ENCODE results near the gene USH1G. TPM values are rescaled to one million over a fixed set of nuclear protein-coding genes. Genes with fewer than 3 reads are reported as not detected.

The USH1G gene
- total RNA-seq, 1 experiment from 2014 or later = not detected

DNA sequence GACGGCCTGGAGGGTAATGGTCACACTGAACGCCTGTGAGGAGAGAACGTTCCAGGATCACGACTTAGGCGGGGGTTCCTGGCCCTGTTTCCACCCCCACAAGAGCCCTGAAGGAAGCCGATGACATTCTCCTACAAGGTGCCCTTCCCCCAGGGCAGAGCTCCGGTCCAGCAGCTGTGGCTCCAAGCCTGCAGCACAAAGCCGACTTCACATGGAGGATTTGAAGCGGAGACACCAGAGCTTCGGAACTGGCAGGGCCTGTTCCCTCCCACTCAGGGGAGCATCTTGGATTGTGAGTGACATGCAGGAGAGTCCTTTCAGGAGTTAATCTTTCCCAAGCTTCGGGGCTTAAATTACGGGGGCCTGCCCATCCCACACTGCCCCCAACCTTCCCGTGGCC lies 34.6 kb downstream of the USH1G start:
- in situ Hi-C loops (cut with HindIII; ENCODE audit: low pct_unique_long_range_greater_than_20kb, low sequenced_read_pairs) = no loop called here

DNA sequence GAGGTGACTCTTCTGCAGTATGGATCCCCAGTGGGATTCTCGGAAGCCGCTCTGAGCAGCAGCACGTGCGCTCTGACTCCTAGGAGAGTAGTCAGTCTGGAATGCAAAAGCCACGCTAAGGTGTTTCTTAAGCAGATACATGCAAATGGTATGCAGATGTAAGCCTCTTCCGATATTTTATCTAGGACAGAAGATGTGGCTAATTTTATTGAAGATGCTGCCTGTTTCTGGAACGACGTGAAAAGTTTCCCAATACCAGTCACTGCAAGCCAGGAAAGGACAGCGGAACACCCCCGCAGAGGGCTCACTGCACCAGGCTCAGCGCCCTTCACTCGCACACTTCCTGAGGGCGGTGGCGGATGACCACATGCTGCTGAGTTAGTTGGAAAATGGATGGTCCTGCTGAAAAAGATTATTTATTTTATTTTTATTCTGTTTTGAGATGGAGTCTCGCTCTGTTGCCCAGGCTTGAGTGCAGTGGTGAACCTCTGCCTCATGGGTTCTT lies 39.8 kb downstream of the USH1G start:
- DNase-seq (ENCODE audit: low read depth) = no peak
- in situ Hi-C loops (cut with HindIII; ENCODE audit: low pct_unique_long_range_greater_than_20kb, low sequenced_read_pairs) = no loop called here

More for the DNA sequence above, 34.6 kb downstream of the USH1G start:
- no peak for DNase-seq (ENCODE audit: low read depth)

DNA sequence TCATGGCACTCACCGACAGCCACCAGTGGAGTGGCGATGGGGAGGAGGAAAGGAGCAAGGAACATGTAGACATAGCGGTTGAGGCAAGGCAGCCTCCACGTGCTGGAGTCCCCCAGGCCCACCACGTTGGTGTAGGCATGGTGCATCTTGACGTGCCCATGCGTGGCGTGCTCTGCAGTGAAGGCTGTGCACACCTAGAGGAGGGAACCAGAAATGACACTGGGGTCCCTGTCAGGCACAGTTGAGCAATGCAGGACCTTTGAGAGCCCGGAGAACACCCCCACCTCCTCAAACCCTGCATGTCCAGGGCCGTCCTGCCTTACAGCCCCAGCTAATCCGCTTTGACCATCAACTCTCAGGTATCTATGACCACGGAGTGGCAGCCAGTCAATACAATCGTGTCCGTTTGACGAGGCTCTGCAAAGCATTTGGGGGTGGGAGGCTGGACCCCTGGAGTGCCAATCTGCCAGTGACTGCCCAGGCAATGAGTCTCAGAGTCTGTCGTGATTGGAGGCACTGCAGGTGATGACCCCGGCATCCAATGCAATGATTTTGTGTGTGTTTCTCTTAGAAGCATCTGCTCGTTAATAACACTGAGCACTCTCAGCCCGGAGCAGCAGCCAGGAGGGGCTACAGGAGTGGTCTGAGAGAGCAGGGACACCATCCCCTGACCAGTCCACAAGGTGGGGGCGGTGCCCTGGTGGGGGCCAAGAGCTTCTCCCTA lies 40.4 kb downstream of the USH1G start:
- no peak for DNase-seq (ENCODE audit: low read depth)

DNA sequence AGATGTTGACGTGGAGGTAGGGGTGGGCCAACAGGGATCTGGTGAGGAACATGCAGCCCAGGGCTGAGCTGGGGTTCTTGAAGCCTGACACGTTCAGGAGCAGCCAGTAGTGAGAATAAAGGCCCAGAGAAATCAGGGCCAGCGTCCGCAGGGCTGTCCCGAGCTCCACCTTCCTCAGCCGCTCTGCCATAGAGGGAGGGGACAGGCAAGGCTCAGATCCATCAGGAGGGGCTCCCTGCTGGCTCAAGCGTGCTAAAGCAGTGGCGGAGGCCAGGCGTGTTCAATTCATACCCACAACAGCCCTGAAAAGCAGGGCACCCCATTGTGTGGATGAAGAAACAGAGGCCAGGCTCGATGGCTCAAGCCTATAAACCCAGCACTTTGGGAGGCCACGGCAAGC lies 42.0 kb downstream of the USH1G start:
- in situ Hi-C loops (cut with HindIII; ENCODE audit: low pct_unique_long_range_greater_than_20kb, low sequenced_read_pairs) = no loop called here
- no peak for DNase-seq (ENCODE audit: low read depth)

More for the DNA sequence above, 40.4 kb downstream of the USH1G start:
- in situ Hi-C loops (cut with HindIII; ENCODE audit: low pct_unique_long_range_greater_than_20kb, low sequenced_read_pairs) = no loop called here

DNA sequence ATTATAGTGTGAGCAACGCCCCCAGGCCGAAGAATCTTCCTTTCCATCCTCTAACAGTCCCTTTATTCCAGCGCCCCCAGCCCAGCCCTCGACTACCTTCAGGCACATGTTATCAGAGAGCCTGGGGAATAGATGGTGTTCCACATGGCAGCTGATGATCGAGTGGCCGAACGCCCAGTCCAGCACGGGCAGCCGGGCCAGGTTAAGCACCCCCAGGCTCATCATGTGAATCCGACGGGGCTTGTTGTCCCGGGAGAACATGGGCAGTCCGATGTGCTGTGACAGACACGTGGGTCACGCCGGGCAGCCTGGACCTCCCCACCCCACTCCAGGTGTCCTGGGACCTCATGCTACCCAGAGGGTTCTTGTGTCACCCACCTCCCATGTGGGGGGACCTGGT lies 43.7 kb downstream of the USH1G start:
- in situ Hi-C loops (cut with HindIII; ENCODE audit: low pct_unique_long_range_greater_than_20kb, low sequenced_read_pairs) = no loop called here
- no peak for DNase-seq (ENCODE audit: low read depth)

DNA sequence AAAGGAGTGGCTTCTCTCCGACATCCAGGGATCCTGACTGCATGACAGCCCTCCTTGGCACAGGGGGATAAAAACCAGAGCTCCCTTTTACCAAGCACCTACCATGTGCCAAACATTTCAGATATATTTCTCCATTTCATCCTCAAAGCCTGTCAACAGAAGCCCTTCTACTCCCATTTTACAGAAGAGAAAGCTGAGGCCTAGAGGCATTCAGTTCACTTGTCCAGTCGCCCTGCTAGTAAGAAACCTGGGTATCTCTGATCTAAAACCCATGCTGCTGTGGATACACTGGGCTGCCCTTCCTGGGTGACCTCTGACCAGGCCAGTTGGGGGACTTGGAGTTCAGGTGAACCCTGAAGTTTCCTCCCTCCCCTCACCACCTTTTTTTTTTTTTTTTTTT lies 44.4 kb downstream of the USH1G start:
- DNase-seq (ENCODE audit: low read depth) = no peak
- in situ Hi-C loops (cut with HindIII; ENCODE audit: low pct_unique_long_range_greater_than_20kb, low sequenced_read_pairs) = no loop called here

DNA sequence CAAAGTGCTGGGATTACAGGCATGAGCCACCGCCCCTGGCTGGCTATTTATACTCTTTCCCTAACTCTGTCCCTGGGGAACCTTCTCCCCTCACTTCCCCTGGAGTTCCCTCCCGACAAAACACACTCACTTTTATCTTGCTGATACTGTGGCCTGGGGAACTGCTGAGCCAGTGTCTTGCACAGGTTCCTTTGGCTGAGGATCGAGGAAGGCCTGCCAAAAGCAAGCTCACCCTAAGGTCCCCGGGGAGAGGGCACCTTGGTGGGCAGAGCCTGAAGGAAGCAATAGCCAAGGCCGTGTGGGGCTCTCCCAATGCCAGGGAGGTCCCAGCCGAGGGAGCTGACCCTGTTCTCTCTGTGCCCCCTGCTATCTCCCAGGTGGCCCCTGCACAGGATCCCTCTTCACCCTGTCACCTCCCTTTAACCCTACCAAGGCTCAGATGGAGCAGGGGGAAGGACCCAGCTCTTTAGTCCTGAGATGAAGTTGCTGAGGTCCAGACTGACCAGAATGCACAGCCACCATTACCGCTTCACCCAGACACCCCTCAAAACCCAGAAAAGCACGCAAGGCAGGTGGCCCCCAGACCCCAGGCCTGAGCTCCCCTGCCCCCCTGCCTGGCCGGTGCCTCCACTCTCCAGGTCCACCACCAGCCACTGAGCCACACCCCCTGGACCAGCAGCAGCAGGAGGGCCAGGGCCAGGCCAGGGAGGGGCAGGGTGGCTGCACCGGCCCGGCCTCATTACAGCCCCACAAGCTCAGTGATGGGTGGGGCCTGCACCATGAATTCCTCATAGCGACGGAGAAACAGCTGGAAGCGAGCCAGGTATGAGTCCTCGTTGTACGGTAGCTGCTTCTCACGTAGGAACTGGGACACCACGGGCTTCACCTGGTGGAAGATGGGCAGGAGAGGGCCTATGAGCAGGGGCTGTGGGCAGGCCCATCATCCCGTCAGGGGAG lies 45.2 kb downstream of the USH1G start:
- in situ Hi-C loops (cut with HindIII; ENCODE audit: low pct_unique_long_range_greater_than_20kb, low sequenced_read_pairs) = no loop called here
- peak; percentile 15 for DNase-seq (ENCODE audit: low read depth)

DNA sequence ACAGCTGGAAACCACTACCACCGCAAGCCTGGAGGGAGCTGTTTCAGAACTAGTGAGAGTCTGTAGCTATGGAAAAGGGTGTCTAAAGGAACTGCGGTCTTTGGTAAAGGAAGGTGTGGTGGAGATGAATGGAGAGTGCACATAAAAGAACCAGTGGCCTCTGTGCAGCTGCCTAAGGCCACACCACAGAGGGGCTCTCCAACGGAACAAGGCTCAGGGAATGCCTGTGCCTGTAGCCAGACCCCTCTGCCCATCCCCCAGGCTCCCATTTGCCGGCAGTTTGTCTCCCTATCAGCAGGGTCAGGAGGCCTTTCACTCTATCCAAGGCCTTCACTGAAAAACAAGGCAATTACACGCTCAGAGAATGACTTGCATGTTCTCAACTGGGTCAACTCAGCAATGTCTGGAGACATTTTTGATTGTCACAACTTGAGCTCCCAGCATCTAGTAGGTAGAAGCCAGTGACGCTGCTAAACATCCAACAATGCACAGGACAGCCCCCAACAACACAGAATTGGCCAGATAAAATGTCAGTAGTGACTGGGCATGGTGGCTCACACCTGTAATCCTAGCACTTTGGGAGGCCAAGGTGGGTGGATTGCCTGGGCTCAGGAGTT lies 47.0 kb downstream of the USH1G start:
- no peak for DNase-seq (ENCODE audit: low read depth)
- in situ Hi-C loops (cut with HindIII; ENCODE audit: low pct_unique_long_range_greater_than_20kb, low sequenced_read_pairs) = no loop called here

DNA sequence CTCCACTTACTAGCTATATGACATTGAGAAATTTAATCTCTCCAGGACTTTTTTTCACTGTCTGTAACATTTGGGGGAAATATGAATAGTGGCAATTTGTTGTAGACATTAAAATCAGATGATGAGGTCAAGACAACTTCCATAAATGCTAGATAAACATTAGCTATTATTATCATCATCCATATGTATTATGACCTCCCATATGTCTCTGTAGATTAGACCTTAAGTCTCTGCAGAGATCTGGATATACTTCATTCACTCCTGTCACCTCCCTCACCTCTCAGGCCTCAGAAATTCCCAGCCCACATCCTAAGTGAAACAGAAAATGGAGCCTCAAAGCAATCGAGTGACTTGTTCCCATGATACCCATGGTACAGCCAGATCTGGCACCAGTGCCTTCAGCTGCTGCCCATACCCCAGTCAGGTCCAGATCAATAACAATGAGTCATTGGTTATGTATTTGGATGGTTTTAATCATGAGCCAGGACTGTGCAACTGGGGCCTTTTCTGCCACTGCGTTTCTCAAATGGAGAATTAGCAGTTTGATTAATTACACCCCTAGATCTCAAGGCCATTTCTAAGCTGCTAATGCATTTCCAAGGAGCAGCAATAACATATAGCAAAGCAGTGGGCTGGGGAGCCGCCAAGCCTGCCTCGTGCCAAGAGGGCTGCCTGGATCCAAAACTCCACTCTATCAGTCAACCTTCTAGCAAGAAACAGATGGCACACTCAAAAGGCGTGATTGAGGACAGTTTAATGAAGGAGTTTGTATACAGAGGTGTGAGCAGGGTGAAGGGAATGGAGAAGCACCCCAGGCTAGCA lies 47.7 kb downstream of the USH1G start:
- DNase-seq (ENCODE audit: low read depth) = no peak
- in situ Hi-C loops (cut with HindIII; ENCODE audit: low pct_unique_long_range_greater_than_20kb, low sequenced_read_pairs) = no loop called here

DNA sequence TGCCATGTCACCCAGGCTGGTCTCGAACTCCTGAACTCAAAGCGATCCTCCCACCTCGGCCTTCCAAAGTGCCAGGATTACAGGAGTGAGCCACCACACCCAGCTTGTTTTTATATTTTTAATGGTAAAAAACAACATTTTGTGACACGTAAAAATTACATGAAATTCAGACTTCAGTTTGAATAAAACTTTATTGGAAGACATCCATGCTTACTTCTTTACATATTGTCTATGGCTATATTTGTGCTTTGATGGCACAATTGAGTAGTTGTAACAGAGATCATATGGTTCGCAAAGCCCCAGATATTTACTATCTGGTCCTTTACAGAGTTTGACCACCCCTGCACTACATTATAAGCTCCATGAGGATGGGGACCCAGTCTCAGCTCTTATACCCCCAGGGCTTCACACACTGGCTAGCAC lies 48.4 kb downstream of the USH1G start:
- in situ Hi-C loops (cut with HindIII; ENCODE audit: low pct_unique_long_range_greater_than_20kb, low sequenced_read_pairs) = no loop called here
- DNase-seq (ENCODE audit: low read depth) = no peak

DNA sequence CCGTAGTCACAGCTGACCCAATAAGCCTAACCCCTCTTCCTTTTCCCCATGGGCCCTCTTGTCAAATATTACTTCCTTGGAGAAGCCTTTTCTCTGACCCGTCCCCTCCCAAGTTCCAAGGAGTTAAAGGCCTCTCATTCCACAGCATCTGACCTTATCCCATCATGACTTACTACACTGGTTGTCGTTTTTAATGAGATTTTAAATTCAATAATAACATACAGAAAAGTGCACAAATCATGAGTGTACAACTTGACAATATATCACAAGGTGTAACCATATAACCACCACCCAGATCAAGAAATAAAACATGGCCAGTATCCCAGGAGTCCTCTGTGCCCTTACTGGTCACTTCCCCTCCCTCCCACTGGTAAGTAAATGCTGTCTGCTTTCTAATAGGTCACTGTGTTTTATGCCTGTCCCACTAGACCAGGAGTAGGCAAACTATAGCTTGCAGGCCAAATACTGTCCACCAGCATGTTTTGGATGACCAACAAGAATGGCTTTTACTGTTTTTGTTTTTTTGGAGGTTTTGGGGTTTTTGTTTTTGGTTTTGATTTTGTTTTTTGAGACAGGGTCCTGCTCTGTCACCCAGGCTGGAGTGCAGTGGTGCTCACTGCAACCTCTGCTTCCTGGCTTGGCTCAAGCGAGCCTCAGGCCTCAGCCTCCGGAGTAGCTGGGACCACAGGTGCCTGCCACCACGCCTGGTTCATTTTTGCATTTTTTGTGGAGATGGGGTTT lies 49.0 kb downstream of the USH1G start:
- in situ Hi-C loops (cut with HindIII; ENCODE audit: low pct_unique_long_range_greater_than_20kb, low sequenced_read_pairs) = no loop called here
- peak; percentile 54 for DNase-seq (ENCODE audit: low read depth)

DNA sequence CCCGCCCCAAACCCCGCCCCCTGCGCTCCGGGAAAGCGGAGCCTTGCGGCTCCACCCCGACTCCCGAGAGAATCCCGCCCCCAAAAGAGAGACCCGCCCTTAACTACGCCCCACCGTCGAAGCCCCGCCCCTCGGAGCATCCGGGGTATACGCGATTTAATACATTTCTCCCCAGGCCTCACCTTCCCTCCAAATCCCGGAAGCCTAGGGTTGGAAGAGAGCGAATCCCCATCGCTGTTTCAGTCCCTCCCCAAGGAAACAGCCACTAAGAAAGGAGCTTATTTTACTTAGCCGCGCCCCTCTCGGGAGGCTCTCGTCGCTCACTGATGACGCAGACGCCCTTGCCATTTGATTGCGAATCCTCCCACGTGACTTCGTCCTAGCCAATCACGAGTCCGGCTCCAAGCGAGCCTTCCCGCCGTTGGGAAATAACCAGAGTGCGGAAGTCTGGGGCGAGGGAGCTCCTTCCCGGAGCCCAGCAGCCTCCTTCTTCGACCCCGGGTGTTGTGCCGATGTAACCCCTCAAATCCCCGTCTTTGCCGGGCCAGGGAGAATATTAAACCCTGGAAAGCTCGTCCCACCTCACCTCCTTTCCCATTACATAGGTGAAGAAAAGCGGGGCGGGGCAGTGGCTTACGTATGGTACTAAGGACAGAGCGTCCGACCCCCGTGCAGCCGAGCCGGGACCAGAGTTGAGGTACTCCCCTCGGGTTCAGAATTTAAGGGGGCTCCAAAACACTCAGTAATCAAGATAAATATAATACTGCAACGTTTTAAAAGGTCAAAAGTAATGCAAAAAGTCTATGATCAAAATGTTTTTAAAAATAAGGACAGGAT lies 49.8 kb downstream of the USH1G start:
- in situ Hi-C loops (cut with HindIII; ENCODE audit: low pct_unique_long_range_greater_than_20kb, low sequenced_read_pairs) = no loop called here

DNA sequence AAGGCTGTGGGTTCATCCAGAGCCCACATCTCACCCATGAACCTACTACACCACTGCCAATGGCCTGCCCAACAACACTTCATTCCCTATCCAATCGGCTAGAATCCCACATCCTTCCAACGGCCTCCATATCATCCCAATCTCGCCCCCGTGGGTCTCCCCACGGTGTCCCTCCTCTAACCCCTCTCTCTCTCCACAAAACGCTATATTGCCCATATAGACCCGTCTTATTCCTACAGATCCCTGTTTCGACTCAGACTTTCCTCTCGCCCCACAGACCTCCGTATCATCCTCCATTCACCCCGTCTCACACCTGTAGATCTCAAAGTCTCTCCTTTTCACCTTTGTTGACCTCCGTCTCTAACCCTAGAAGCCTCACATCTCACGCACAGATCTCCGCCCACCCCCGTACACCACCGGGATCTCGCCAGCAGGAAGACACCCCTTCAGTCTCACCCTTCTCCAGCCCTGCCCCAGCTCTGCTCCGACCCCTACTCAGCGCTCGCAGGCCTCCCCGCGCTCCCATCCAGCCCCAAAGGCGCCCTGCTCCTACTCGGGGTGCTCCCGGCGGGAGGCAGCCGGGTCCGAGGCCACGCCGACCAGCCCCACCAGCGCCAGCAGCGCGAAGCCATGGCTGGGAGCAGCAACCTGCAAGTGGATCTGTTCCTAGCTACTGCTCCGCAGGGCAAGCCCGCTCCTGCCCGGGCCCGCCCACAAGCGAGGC lies 50.6 kb downstream of the USH1G start, which contains the start of gene FDXR:
Gene FDXR (minus strand): TSS at position 682 of the 724 bp plus-strand sequence. CDS start 50 bp downstream, at position 632.
- no peak for DNase-seq (ENCODE audit: low read depth)
- in situ Hi-C loops (cut with HindIII; ENCODE audit: low pct_unique_long_range_greater_than_20kb, low sequenced_read_pairs) = no loop called here

More for the DNA sequence above, 49.8 kb downstream of the USH1G start:
- peak; percentile 100 for DNase-seq (ENCODE audit: low read depth)

DNA sequence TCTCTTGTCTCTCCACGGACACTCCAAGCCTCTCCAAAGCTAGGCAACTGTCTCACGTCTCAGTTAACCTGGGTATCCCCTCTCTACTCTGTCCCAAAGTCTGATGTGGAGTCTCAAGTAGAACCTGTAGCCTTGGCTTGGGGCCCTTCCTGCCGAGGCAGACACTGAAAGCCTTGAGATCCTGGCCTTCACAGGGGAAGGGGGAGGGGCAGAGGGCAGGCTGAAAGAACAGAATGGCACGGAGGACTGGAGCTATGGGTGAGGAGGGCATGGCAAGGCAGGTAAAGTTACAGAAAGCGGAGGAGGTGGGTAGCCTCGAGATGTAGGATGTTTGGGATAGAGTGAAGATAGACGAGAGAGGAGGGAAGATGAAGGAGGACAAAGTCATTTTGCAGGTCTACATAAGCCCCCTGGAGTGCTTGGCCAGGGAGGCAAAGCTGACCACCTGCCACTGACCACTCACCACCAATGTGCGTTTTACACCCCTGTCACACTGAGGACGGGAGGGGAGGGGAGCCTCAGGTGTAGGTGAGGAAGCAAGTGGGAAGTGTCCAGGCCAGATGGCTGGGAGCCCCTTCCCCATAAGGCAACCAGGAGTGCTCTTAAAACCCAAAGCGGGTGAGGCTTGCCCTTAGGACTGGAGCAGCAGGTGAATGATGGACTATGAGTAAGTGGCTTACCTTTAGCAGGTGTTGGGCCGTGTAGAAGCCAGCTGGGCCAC lies 51.5 kb downstream of the USH1G start:
- in situ Hi-C loops (cut with HindIII; ENCODE audit: low pct_unique_long_range_greater_than_20kb, low sequenced_read_pairs) = no loop called here
- no peak for DNase-seq (ENCODE audit: low read depth)

DNA sequence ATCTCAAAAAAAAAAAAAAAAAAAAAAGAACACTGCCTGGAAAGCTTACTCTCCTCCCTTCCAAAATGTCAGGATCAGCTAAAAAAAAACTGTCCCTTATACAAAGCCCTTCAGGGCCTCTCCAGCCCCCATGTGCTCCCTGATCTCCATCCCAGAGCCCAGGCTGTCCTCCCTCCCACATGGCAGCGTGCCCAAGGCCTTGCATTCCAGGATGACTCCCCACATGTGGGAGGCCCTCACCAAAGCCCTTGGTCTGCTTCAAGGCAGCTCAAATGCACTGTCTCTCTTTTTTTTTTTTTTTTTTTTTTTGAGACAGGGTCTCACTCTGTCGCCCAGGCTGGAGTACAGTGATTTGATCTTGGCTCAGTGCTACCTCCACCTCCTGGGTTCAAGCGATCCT lies 52.5 kb downstream of the USH1G start:
- in situ Hi-C loops (cut with HindIII; ENCODE audit: low pct_unique_long_range_greater_than_20kb, low sequenced_read_pairs) = no loop called here

More for the DNA sequence above, 52.5 kb downstream of the USH1G start:
- no peak for DNase-seq (ENCODE audit: low read depth)
